A549 (cell line): Measurements from ENCODE around the gene COL15A1. TPM values are rescaled to one million over a fixed set of nuclear protein-coding genes. Genes with fewer than 3 reads are reported as not detected.

Experiments
- ATAC-seq, 2 experiments: fragments of 200-7000 bp in 1 of 2; fragments of >200 bp in 1 of 2; cut with Nextera tagmentation in 1 of 2; cut with Tn5 transposase in 1 of 2; 3 replicates each; pipeline versions ENCODE4 v1.8.0 to v1.9.1; 2018 to 2020; ENCODE audit warnings: mild to moderate bottlenecking in 1 of 2, moderate library complexity in 1 of 2
- CTCF ChIA-PET: fragments of 300-600 bp; sonication (Branson Sonifier 250); formaldehyde crosslinking; extraction: SDS; loops from one replicate; lab custom pipeline; 2021; ENCODE audit warnings: antibody characterized with exemption, inconsistent platforms; lab: Yijun Ruan, JAX
- POLR2A ChIA-PET: fragments of 350-600 bp; formaldehyde crosslinking; extraction: SDS; loops from one replicate; lab custom pipeline; 2021; ENCODE audit warnings: antibody characterized with exemption, inconsistent platforms; lab: Yijun Ruan, JAX
- DNase-seq, 2 experiments: peaks; one replicate each; pipeline versions ENCODE4 v3.0.0 to v3.0.0-alpha.2; 2011 to 2016; ENCODE audit warnings: low read depth in 1 of 2, low spot score in 1 of 2
- FAIRE-seq: peaks from 2 replicates; lab custom pipeline; 2011; peaks lifted over from hg19 to GRCh38; lab: Jason Lieb, UNC
- H3K27ac ChIP-seq, 2 experiments: fragments of >200 bp; sonication (Bioruptor Twin); formaldehyde crosslinking; 3 replicates each; pipeline ENCODE4 v1.5.1; 2016 to 2017
- H3K4me1 ChIP-seq: fragments of >200 bp; sonication (Bioruptor Twin); formaldehyde crosslinking; 3 replicates; pipeline ENCODE4 v1.6.1; 2016
- H3K4me2 ChIP-seq: fragments of >200 bp; sonication (Bioruptor Twin); formaldehyde crosslinking; 3 replicates; pipeline ENCODE4 v1.6.1; 2016
- H3K4me3 ChIP-seq: fragments of >200 bp; sonication (Bioruptor Twin); formaldehyde crosslinking; 3 replicates; pipeline ENCODE4 v1.5.1; 2016
- H3K9me3 ChIP-seq: fragments of >200 bp; sonication (Bioruptor Twin); formaldehyde crosslinking; 3 replicates; pipeline ENCODE4 v1.6.1; 2016
- CBX2 ChIP-seq: fragments of 200-600 bp; sonication (generic); IDR thresholded peaks from 2 replicates; pipeline ENCODE4 v1.6.1; 2016; ENCODE audit warnings: low read depth, mild to moderate bottlenecking, borderline replicate concordance
- CBX8 ChIP-seq: fragments of 200-600 bp; sonication (generic); IDR thresholded peaks from 2 replicates; pipeline ENCODE4 v1.6.1; 2016
- CHD2 ChIP-seq: fragments of 150-350 bp; IDR thresholded peaks from 2 replicates; pipeline ENCODE4 v1.6.1; 2014; ENCODE audit warnings: low read length; ENCODE audit not compliant: partially characterized antibody
- EHMT2 ChIP-seq: fragments of 200-600 bp; sonication (generic); IDR thresholded peaks from 2 replicates; pipeline ENCODE4 v1.6.1; 2016; ENCODE audit warnings: antibody characterized with exemption, low read depth, mild to moderate bottlenecking, moderate library complexity
- EP300 ChIP-seq, 2 experiments: fragments of >200 bp; sonication (Bioruptor Twin); formaldehyde crosslinking; IDR thresholded peaks; 2 replicates in 1 of 2; 3 replicates in 1 of 2; pipeline ENCODE4 v1.6.1; 2016 to 2017
- FOSL2 ChIP-seq, 2 experiments: fragments of 450-650 bp in 1 of 2; fragments of >200 bp in 1 of 2; sonication (Bioruptor Twin) in 1 of 2; formaldehyde crosslinking; IDR thresholded peaks; 2 replicates each; pipeline versions ENCODE4 v1.5.0 to v1.6.1; 2016 to 2020; ENCODE audit warnings: mild to moderate bottlenecking in 1 of 2, moderate library complexity in 1 of 2
- HEYL ChIP-seq: fragments of 250-450 bp; sonication (Bioruptor Pico); IDR thresholded peaks from 2 replicates; pipeline ENCODE4 v1.8.0; 2021; ENCODE audit warnings: mild to moderate bottlenecking, moderate library complexity
- HOXB13 ChIP-seq: fragments of 250-450 bp; sonication (Bioruptor Pico); IDR thresholded peaks from 2 replicates; pipeline ENCODE4 v1.5.0; 2020; ENCODE audit warnings: low read depth, mild to moderate bottlenecking, moderate library complexity
- KDM1A ChIP-seq: fragments of 200-600 bp; sonication (generic); IDR thresholded peaks from 2 replicates; pipeline ENCODE4 v1.6.1; 2016; ENCODE audit warnings: low read depth, mild to moderate bottlenecking
- MAZ ChIP-seq: fragments of 150-350 bp; IDR thresholded peaks from 2 replicates; pipeline ENCODE4 v1.6.1; 2014; ENCODE audit warnings: antibody characterized with exemption, low read depth, low read length, borderline replicate concordance
- MYC ChIP-seq: IDR thresholded peaks from 2 replicates; pipeline ENCODE4 v1.6.1; 2012; ENCODE audit warnings: mild to moderate bottlenecking, inconsistent platforms, low read length, improper control_type of control experiment, borderline replicate concordance
- NR3C1 ChIP-seq: fragments of >200 bp; sonication (Bioruptor Twin); formaldehyde crosslinking; IDR thresholded peaks from 3 replicates; pipeline ENCODE4 v1.6.1; 2017
- PHF8 ChIP-seq: fragments of 200-600 bp; sonication (generic); IDR thresholded peaks from 2 replicates; pipeline ENCODE4 v1.6.1; 2016; ENCODE audit warnings: low read depth, mild to moderate bottlenecking, antibody characterized with exemption, moderate library complexity, borderline replicate concordance
- POLR2A ChIP-seq: IDR thresholded peaks from 2 replicates; pipeline ENCODE4 v1.6.1; 2012; ENCODE audit warnings: mild to moderate bottlenecking, low read length
- POLR2AphosphoS2 ChIP-seq: conservative IDR thresholded peaks from 2 replicates; pipeline ENCODE4 v1.6.1; 2012; ENCODE audit warnings: low read length, improper control_type of control experiment, inconsistent platforms
- RAD21 ChIP-seq, 2 experiments: fragments of >200 bp in 1 of 2; sonication (Bioruptor Twin) in 1 of 2; formaldehyde crosslinking in 1 of 2; IDR thresholded peaks in 1 of 2; conservative IDR thresholded peaks in 1 of 2; 2 replicates in 1 of 2; 3 replicates in 1 of 2; pipeline ENCODE4 v1.6.1; 2012 to 2018; ENCODE audit warnings: inconsistent platforms in 1 of 2
- RARB ChIP-seq: fragments of 250-450 bp; sonication (Bioruptor Pico); IDR thresholded peaks from 2 replicates; pipeline ENCODE4 v1.8.0; 2021; ENCODE audit warnings: mild to moderate bottlenecking, moderate library complexity
- RFX5 ChIP-seq: fragments of 450-650 bp; IDR thresholded peaks from 2 replicates; pipeline ENCODE4 v1.7.1; 2014; ENCODE audit warnings: antibody characterized with exemption, mild to moderate bottlenecking, moderate library complexity
- SMC3 ChIP-seq: fragments of >200 bp; sonication (Bioruptor Twin); formaldehyde crosslinking; IDR thresholded peaks from 3 replicates; pipeline ENCODE4 v1.6.1; 2018; ENCODE audit warnings: inconsistent platforms
- ZFP36 ChIP-seq: fragments of 450-650 bp; IDR thresholded peaks from 2 replicates; pipeline ENCODE4 v1.6.1; 2014; ENCODE audit warnings: borderline replicate concordance; ENCODE audit not compliant: partially characterized antibody
- ZNF302 ChIP-seq: fragments of 250-450 bp; sonication (Bioruptor Pico); IDR thresholded peaks from 2 replicates; pipeline ENCODE4 v1.9.0; 2021; ENCODE audit warnings: inconsistent platforms, mild to moderate bottlenecking, moderate library complexity
- WGBS: methylation state at CpG from one replicate; pipeline ENCODE4 v1.1.6; 2017; ENCODE audit errors: missing lambda C conversion rate; 5-methylcytosine and 5-hydroxymethylcytosine counted together
- polyA plus RNA-seq, 4 experiments: library from polyadenylated mRNA; depleted of rRNA in 3 of 4; stranded (reverse); fragments of >200 nt; fragmentation: RNase III in 1 of 4; extraction: RNeasy Plus Mini Kit Qiagen cat#74134 plus additional on column Dnase treatment in 1 of 4; gene quantifications; 2 replicates in 3 of 4; 3 replicates in 1 of 4; pipeline ENCODE4 v1.2.3, GENCODE V29; 2011 to 2017
- TF ChIP-seq, protein P1 (sequence below): IDR thresholded peaks from 2 replicates; pipeline ENCODE4 v1.6.1; 2012; ENCODE audit warnings: low read depth, borderline replicate concordance
- TF ChIP-seq, protein P2 (sequence below): IDR thresholded peaks from 2 replicates; pipeline ENCODE4 v1.6.1; 2012
- TF ChIP-seq, protein P3 (sequence below): fragments of 250-450 bp; sonication (Bioruptor Pico); IDR thresholded peaks from 2 replicates; pipeline ENCODE4 v1.5.0; 2020; ENCODE audit warnings: low read depth, mild to moderate bottlenecking, moderate library complexity
- TF ChIP-seq, protein P4 (sequence below): fragments of >200 bp; sonication (Bioruptor Twin); formaldehyde crosslinking; IDR thresholded peaks from 2 replicates; pipeline ENCODE4 v1.6.1; 2016
- TF ChIP-seq, protein P5 (sequence below): fragments of 200-600 bp; sonication (generic); IDR thresholded peaks from 2 replicates; pipeline ENCODE4 v1.6.1; 2016; ENCODE audit warnings: antibody characterized with exemption, mild to moderate bottlenecking, moderate library complexity

COL15A1 gene
- polyA plus RNA-seq, 2 of the 4 experiments (the other 2 are of a cell fraction), result 0.09 to 0.12 TPM

DNA sequence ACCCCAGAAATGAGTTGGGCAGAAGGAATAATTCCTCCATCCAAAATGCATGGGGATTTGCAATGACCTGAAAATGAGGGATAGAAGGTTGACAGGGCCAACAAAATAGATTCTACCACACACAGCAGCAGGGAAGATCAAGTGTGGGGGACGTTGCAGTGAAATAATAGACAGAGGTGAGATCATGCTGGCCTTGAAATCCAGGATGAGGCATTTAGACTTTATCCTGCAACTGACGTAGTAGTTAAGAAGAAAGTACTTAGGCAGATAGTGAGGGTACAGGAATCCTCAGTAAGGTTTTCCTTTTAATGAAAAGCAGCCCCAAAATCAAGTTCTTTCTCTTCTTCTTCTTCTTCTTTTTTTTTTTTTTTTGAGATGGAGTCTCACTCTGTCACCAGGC lies 129.6 kb downstream of the COL15A1 start:
- ChIA-PET POLR2A (no interaction called here), CTCF (no interaction called here)
- H3K4me3 ChIP-seq, result no peak overlapping the region
- ATAC-seq (no peak), FAIRE-seq (no peak), DNase-seq (no peak)
- TF ChIP-seq, protein P1, sequence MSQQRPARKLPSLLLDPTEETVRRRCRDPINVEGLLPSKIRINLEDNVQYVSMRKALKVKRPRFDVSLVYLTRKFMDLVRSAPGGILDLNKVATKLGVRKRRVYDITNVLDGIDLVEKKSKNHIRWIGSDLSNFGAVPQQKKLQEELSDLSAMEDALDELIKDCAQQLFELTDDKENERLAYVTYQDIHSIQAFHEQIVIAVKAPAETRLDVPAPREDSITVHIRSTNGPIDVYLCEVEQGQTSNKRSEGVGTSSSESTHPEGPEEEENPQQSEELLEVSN, result no peak
- TF ChIP-seq MAZ (no peak), MYC (no peak), KDM1A (no peak), NR3C1 (no peak), EP300 (IDR thresholded peaks at IDR 0.05) (no peak), RAD21 (conservative IDR thresholded peaks at IDR 0.05 in 1 of 2, IDR thresholded peaks at IDR 0.05 in 1 of 2) (no peak), POLR2AphosphoS2 (no peak), PHF8 (no peak), RFX5 (no peak), CBX8 (no peak), HEYL (CRISPR knock-in tag) (no peak)
- TF ChIP-seq, protein P2, sequence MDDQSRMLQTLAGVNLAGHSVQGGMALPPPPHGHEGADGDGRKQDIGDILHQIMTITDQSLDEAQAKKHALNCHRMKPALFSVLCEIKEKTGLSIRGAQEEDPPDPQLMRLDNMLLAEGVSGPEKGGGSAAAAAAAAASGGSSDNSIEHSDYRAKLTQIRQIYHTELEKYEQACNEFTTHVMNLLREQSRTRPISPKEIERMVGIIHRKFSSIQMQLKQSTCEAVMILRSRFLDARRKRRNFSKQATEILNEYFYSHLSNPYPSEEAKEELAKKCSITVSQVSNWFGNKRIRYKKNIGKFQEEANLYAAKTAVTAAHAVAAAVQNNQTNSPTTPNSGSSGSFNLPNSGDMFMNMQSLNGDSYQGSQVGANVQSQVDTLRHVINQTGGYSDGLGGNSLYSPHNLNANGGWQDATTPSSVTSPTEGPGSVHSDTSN, result no peak
- H3K4me2 ChIP-seq, result no peak overlapping the region
- H3K4me1 ChIP-seq, result no peaks in the 10 kb centered on the region
- 48% methylated on average over 2 of the region's 2 CpGs for WGBS
- no peaks in the 10 kb centered on the region for H3K9me3 ChIP-seq
- no peak overlapping the region for H3K27ac ChIP-seq

DNA sequence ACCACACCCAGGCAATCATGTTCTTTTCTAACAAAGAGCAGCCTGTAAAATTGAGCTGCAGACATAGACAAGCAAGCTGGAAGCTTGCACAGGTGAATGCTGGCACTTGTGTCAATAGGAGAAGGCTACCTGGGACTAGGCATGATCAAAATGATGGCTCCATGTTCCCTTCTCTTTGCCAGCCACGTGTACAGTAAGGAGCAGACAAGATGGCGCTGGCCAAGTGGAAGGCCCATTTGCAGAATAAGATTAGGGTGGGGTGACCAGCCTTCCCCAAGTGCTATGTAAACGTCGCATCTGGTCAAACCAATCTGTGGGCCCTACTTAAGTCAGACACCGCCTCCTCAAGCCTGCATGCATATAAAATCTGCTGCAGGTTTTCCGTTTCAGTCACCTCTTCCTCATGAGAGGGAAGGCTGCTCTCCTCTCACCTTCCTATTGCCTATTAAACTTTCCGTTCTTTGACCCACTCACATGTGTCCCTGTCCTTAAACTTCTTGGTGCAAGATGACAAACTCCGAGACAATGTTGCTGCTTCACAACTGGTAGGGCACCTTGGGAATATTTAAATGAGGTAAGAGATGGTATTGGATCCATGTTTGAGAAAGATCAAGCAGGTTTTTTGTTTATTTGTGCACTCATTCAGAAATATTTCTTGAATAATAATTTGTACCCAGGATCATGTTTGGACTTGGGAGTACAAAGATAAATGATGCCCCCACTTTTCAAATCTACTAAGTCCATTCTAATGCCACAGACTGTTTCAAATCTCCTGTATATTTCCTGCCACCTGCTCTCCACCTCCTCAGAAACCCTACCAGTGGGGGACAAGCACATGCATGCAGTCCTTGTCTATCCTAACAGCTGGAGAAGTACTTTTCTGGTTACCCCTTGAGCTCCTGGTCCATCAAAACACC lies 130.5 kb downstream of the COL15A1 start:
- Histone ChIP-seq H3K4me3 (no peak overlapping the region), H3K4me2 (no peak overlapping the region), H3K27ac (no peak overlapping the region), H3K9me3 (no peaks in the 10 kb centered on the region), H3K4me1 (no peaks in the 10 kb centered on the region)
- ATAC-seq (no peak), DNase-seq (no peak), FAIRE-seq (no peak)
- ChIA-PET POLR2A (no interaction called here), CTCF (interaction anchor here (1.2 to 1.6 kb wide), 3 partner anchors 18 to 76 kb away, joined by 3 to 4 read pairs (median 4); no protein-coding TSS in a partner anchor)
- WGBS, result 60% methylated on average over 8 of the region's 8 CpGs
- TF ChIP-seq SMC3 (no peak), EHMT2 (no peak), ZFP36 (no peak), CBX8 (no peak), POLR2A (no peak), CBX2 (no peak), HEYL (CRISPR knock-in tag) (no peak), HOXB13 (no peak)

DNA sequence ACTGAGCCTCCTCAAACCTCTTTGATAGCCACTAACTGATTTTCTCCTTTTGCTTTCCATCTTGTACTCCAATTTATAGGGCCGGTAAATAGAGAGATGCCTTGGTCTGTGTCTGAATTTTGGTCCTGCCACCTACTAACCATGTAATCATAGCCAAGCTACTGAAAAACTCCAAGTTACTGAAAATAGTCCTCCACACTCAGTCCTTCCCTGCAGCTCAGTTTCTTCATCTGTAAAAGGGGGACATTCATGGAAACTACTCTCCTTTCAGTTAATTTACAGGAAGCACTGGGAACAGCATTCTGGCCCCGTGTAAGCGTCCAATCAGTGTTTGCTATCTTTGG lies 131.2 kb downstream of the COL15A1 start:
- Histone ChIP-seq H3K4me3 (no peak overlapping the region), H3K9me3 (no peaks in the 10 kb centered on the region), H3K4me1 (no peaks in the 10 kb centered on the region), H3K4me2 (no peak overlapping the region), H3K27ac (no peak overlapping the region)
- ATAC-seq (no peak), DNase-seq (no peak), FAIRE-seq (no peak)
- WGBS, result 84% methylated on average over 3 of the region's 3 CpGs
- CTCF ChIA-PET, result interaction anchor here (1.2 to 1.6 kb wide), 3 partner anchors 18 to 77 kb away, joined by 3 to 4 read pairs (median 4); no protein-coding TSS in a partner anchor
- POLR2A ChIA-PET, result no interaction called here
- TF ChIP-seq RARB (CRISPR knock-in tag), result no peak
- no peak for TF ChIP-seq ZNF302 (CRISPR knock-in tag)
- TF ChIP-seq, protein P3, sequence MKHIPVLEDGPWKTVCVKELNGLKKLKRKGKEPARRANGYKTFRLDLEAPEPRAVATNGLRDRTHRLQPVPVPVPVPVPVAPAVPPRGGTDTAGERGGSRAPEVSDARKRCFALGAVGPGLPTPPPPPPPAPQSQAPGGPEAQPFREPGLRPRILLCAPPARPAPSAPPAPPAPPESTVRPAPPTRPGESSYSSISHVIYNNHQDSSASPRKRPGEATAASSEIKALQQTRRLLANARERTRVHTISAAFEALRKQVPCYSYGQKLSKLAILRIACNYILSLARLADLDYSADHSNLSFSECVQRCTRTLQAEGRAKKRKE (CRISPR knock-in tag), result no peak
- TF ChIP-seq, protein P4, sequence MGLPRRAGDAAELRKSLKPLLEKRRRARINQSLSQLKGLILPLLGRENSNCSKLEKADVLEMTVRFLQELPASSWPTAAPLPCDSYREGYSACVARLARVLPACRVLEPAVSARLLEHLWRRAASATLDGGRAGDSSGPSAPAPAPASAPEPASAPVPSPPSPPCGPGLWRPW, result no peak
- no peak for TF ChIP-seq FOSL2 (IDR thresholded peaks at IDR 0.05)
- no peak for TF ChIP-seq FOSL2 (CRISPR knock-in tag; IDR thresholded peaks at IDR 0.05)
- no peak for TF ChIP-seq ZFP36
- TF ChIP-seq, protein P5, sequence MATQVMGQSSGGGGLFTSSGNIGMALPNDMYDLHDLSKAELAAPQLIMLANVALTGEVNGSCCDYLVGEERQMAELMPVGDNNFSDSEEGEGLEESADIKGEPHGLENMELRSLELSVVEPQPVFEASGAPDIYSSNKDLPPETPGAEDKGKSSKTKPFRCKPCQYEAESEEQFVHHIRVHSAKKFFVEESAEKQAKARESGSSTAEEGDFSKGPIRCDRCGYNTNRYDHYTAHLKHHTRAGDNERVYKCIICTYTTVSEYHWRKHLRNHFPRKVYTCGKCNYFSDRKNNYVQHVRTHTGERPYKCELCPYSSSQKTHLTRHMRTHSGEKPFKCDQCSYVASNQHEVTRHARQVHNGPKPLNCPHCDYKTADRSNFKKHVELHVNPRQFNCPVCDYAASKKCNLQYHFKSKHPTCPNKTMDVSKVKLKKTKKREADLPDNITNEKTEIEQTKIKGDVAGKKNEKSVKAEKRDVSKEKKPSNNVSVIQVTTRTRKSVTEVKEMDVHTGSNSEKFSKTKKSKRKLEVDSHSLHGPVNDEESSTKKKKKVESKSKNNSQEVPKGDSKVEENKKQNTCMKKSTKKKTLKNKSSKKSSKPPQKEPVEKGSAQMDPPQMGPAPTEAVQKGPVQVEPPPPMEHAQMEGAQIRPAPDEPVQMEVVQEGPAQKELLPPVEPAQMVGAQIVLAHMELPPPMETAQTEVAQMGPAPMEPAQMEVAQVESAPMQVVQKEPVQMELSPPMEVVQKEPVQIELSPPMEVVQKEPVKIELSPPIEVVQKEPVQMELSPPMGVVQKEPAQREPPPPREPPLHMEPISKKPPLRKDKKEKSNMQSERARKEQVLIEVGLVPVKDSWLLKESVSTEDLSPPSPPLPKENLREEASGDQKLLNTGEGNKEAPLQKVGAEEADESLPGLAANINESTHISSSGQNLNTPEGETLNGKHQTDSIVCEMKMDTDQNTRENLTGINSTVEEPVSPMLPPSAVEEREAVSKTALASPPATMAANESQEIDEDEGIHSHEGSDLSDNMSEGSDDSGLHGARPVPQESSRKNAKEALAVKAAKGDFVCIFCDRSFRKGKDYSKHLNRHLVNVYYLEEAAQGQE, result no peak
- TF ChIP-seq EHMT2, result no peak
- no peak for TF ChIP-seq CHD2
